HG02870 (cell line): ENCODE results near the gene FAH.

Experiments
- ATAC-seq: cut with Tn5 transposase; IDR thresholded peaks from one replicate; pipeline ENCODE4 v1.9.1; 2021; ENCODE audit warnings: mild to moderate bottlenecking, moderate library complexity; ENCODE audit not compliant: unreplicated experiment

The FAH gene

GRCh38 chr15:80194186-80194585 lies 41.4 kb downstream of the FAH start:
- ATAC-seq: no peak

- no peak for ATAC-seq
Measured at GRCh38 chr15:80194914-80195313, 42.1 kb downstream of the FAH start.

GRCh38 chr15:80199366-80199765 lies 46.6 kb downstream of the FAH start:
- no peak for ATAC-seq

- no peak for ATAC-seq
Measured at GRCh38 chr15:80199869-80200268, 47.1 kb downstream of the FAH start.

- no peak for ATAC-seq
Measured at GRCh38 chr15:80201256-80202015, 48.6 kb downstream of the FAH start.

- no peak for ATAC-seq
Measured at GRCh38 chr15:80202016-80202315, 49.2 kb downstream of the FAH start.

- no peak for ATAC-seq
Measured at GRCh38 chr15:80202641-80203360, 50.0 kb downstream of the FAH start.

- no peak for ATAC-seq
Measured at GRCh38 chr15:80203361-80203885, 50.6 kb downstream of the FAH start.

- no peak for ATAC-seq
Measured at GRCh38 chr15:80204231-80204630, 51.4 kb downstream of the FAH start.

GRCh38 chr15:80207887-80208286 lies 55.1 kb downstream of the FAH start:
- no peak for ATAC-seq

GRCh38 chr15:80208758-80209734 lies 56.2 kb downstream of the FAH start:
- ATAC-seq: no peak

GRCh38 chr15:80210611-80211573 lies 58.1 kb downstream of the FAH start:
- ATAC-seq: no peak

GRCh38 chr15:80211976-80212375 lies 59.2 kb downstream of the FAH start:
- ATAC-seq: no peak

- no peak for ATAC-seq
Measured at GRCh38 chr15:80214910-80215309, 62.1 kb downstream of the FAH start.

GRCh38 chr15:80216141-80216540 lies 63.3 kb downstream of the FAH start:
- no peak for ATAC-seq

- ATAC-seq: no peak
Measured at GRCh38 chr15:80216911-80217310, 64.1 kb downstream of the FAH start.

GRCh38 chr15:80217327-80217900 lies 64.6 kb downstream of the FAH start:
- ATAC-seq: no peak

- no peak for ATAC-seq
Measured at GRCh38 chr15:80219955-80220354, 67.2 kb downstream of the FAH start.

- ATAC-seq: no peak
Measured at GRCh38 chr15:80228959-80229610, 76.3 kb downstream of the FAH start.
